Measurements from ENCODE around the gene KANSL2. TPM values are rescaled to one million over a fixed set of nuclear protein-coding genes. Genes with fewer than 3 reads are reported as not detected.
A peak's percentile ranks its signal among the peaks of the same experiment; 100 is the strongest.
"Not testable (repeated sequence)": the region's sequence is repeated elsewhere in the genome, so short reads cannot be mapped to it uniquely, and the experiment has no call there.

KANSL2 gene, protein sequence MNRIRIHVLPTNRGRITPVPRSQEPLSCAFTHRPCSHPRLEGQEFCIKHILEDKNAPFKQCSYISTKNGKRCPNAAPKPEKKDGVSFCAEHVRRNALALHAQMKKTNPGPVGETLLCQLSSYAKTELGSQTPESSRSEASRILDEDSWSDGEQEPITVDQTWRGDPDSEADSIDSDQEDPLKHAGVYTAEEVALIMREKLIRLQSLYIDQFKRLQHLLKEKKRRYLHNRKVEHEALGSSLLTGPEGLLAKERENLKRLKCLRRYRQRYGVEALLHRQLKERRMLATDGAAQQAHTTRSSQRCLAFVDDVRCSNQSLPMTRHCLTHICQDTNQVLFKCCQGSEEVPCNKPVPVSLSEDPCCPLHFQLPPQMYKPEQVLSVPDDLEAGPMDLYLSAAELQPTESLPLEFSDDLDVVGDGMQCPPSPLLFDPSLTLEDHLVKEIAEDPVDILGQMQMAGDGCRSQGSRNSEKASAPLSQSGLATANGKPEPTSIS
- 26.3 and 31.0 TPM in 2 replicates for total RNA-seq
- long read RNA-seq, partial matches to known transcripts = 10 of 270 reads
- long read RNA-seq, other reads (novel, unspliced or antisense) = 258 of 270 reads

DNA sequence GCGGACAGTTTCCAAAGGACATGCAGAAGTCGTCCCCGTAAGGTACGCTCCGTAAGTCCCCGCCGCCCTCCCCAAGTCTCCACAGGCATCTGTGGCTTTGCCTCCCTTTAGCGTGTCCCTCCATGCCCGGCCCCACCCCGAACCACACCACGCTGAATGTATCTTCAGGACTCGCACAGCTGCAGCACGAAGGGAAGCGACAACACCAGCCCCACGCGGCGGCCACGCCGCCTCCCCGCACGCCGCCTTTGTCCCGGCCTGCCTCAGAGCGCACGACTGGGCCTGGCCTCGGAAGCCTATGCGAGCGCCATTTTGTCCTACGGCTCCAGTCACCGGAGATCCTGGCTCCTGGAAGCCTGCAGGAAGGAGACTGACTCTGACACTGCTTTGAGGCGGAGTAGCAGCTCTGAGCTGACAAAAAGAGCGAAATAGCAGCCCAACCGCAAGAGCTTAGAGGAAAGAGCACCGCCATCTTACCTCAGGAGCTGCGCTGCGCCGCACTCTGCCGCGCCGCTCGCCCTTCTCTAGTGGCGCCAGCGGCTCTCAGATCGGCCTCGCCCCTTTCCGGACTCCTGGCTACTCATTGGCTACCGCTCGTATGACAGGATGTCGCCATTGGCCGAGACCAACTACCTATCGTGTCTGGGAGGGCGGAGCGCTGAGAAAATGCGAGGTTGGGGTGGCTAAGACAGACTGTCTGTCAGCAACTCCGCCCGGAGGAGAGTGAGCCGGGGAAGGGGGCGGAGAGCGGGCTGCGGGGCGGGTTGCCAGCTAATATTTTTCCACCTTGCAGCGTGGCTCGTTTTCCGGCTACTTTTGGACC is at the start of gene KANSL2:
Gene KANSL2, minus strand, starts transcription at position 529 of the 823 bp plus-strand sequence. CDS start 606 bp downstream, outside the sequence.
- Mint-ChIP-seq H3K4me1 (ENCODE audit: unreplicated experiment) (peaks cover 38% of the 10 kb centered on the region), H3K4me3 (ENCODE audit: unreplicated experiment) (peak within 1 kb of the TSS; percentile 91), H3K27me3 (ENCODE audit: unreplicated experiment) (no peaks in the 10 kb centered on the region), H3K9me3 (ENCODE audit: unreplicated experiment) (no peaks in the 10 kb centered on the region), H3K36me3 (ENCODE audit: unreplicated experiment) (peaks cover 22% of the 10 kb centered on the region), H3K27ac (ENCODE audit: unreplicated experiment) (peak within 1 kb of the TSS; percentile 97)
- TF ChIP-seq, protein P1, sequence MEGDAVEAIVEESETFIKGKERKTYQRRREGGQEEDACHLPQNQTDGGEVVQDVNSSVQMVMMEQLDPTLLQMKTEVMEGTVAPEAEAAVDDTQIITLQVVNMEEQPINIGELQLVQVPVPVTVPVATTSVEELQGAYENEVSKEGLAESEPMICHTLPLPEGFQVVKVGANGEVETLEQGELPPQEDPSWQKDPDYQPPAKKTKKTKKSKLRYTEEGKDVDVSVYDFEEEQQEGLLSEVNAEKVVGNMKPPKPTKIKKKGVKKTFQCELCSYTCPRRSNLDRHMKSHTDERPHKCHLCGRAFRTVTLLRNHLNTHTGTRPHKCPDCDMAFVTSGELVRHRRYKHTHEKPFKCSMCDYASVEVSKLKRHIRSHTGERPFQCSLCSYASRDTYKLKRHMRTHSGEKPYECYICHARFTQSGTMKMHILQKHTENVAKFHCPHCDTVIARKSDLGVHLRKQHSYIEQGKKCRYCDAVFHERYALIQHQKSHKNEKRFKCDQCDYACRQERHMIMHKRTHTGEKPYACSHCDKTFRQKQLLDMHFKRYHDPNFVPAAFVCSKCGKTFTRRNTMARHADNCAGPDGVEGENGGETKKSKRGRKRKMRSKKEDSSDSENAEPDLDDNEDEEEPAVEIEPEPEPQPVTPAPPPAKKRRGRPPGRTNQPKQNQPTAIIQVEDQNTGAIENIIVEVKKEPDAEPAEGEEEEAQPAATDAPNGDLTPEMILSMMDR (IDR thresholded peaks at IDR 0.05) = no peak
- peak; percentile 99 for DNase-seq (ENCODE audit: extremely low spot score, unreplicated experiment)

DNA sequence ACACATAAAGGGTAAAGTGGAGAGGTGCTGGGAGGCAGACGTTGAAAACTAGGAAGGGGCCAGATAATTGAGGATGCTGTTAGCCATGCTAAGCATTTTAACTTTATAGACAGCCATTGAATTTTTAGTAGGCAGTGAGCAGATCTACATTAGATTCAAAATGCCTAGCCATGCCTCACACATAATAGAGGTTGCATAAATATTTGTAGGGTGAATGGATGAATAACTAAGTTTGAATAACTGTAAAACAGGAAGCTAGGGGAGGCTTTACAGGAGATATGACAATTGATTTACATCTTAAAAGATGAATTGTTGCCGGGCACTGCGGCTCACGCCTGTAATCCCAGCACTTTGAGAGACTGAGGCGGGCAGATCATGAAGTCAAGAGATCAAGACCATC is 46.8 kb upstream of the KANSL2 start:
- Mint-ChIP-seq H3K4me3 (ENCODE audit: unreplicated experiment) (no peak overlapping the region), H3K4me1 (ENCODE audit: unreplicated experiment) (peaks cover 3% of the 10 kb centered on the region), H3K9me3 (ENCODE audit: unreplicated experiment) (no peaks in the 10 kb centered on the region), H3K27ac (ENCODE audit: unreplicated experiment) (no peak overlapping the region), H3K36me3 (ENCODE audit: unreplicated experiment) (no peaks in the 10 kb centered on the region), H3K27me3 (ENCODE audit: unreplicated experiment) (peaks cover 5% of the 10 kb centered on the region)
- DNase-seq (ENCODE audit: extremely low spot score, unreplicated experiment) = no peak
- TF ChIP-seq, protein P1 (IDR thresholded peaks at IDR 0.05) = no peak

DNA sequence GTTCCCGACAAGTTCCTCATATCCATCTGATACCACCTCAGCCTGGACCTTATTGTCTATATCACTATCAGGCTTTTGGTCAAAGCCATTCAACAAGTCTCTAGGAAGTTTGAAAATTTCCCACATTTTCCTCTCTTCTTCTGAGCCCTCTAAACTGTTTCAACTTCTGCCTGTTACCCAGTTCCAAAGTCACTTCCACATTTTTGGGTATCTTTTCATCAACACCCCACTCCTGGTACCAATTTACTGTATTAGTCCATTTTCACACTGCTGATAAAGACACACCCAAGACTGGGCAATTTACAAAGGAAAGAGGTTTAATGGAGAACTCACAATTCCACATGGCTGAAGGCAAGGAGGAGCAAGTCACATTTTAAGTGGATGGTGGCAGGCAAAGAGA is 38.7 kb upstream of the KANSL2 start:
- DNase-seq (ENCODE audit: extremely low spot score, unreplicated experiment); H3K9me3 Mint-ChIP-seq (ENCODE audit: unreplicated experiment); H3K36me3 Mint-ChIP-seq (ENCODE audit: unreplicated experiment); H3K27ac Mint-ChIP-seq (ENCODE audit: unreplicated experiment); H3K4me3 Mint-ChIP-seq (ENCODE audit: unreplicated experiment); H3K4me1 Mint-ChIP-seq (ENCODE audit: unreplicated experiment); H3K27me3 Mint-ChIP-seq (ENCODE audit: unreplicated experiment): not testable (repeated sequence)

DNA sequence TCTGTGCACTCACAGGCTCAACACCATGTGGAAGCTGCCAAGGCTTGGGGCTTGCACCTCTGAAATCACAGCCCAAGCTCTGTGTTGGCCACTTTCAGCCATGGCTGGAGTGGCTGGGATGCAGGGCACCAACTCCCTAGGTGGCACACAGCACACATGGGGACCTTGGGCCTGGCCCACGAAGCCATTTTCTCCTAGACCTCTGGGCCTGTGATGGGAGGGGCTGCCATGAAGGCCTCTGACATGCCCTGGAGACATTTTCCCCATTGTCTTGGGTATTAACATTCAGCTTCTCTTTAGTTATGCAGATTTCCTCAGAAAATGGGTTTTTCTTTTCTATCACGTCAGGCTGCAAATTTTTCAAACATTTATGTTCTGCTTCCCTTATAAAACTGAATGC is 38.1 kb upstream of the KANSL2 start:
- DNase-seq (ENCODE audit: extremely low spot score, unreplicated experiment) = peak; percentile 66
- peaks cover 15% of the 10 kb centered on the region for H3K4me1 Mint-ChIP-seq (ENCODE audit: unreplicated experiment)
- H3K27ac Mint-ChIP-seq (ENCODE audit: unreplicated experiment); H3K9me3 Mint-ChIP-seq (ENCODE audit: unreplicated experiment); H3K36me3 Mint-ChIP-seq (ENCODE audit: unreplicated experiment); H3K4me3 Mint-ChIP-seq (ENCODE audit: unreplicated experiment); H3K27me3 Mint-ChIP-seq (ENCODE audit: unreplicated experiment): not testable (repeated sequence)

DNA sequence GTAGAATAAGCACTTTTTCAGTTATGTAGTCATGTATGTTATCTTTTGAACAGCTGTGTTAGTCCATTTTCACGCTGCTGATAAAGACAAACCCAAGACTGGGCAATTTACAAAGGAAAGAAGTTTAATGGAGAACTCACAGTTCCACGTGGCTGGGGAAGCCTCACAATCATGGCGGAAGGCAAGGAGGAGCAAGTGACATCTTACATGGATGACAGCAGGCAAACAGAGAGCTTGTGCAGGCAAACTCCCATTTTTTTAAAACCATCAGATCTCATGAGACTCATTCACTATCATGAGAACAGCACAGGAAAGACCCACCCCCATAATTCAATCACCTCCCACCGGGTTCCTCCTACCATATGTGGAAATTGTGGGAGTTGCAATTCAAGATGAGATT is 37.0 kb upstream of the KANSL2 start:
- not testable (repeated sequence) for H3K9me3 Mint-ChIP-seq (ENCODE audit: unreplicated experiment); H3K27me3 Mint-ChIP-seq (ENCODE audit: unreplicated experiment); H3K27ac Mint-ChIP-seq (ENCODE audit: unreplicated experiment); H3K4me3 Mint-ChIP-seq (ENCODE audit: unreplicated experiment); H3K36me3 Mint-ChIP-seq (ENCODE audit: unreplicated experiment)
- peak; percentile 19 for DNase-seq (ENCODE audit: extremely low spot score, unreplicated experiment)
- H3K4me1 Mint-ChIP-seq (ENCODE audit: unreplicated experiment) = peaks cover 27% of the 10 kb centered on the region

DNA sequence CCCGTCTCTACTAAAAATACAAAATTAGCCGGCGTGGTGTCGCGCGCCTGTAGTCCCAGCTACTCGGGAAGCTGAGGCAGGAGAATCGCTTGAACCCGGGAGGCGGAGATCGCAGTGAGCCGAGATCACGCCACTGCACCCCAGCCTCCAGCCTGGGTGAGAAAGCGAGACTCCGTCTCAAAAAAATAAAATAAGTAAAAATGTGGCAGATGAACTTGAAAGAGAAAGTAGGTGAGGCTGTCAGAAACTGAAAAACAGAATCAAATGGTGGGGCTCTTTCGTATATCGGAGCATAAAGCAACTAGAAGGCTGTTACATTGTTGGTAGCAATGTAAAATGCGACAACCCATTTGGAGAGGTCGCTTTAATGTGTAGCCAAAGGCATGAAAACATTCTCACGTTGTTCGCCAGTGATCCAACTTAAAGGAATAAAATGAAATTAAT is 35.2 kb upstream of the KANSL2 start:
- Mint-ChIP-seq H3K27ac (ENCODE audit: unreplicated experiment) (peak overlapping the region; percentile 98), H3K36me3 (ENCODE audit: unreplicated experiment) (peaks cover 13% of the 10 kb centered on the region), H3K9me3 (ENCODE audit: unreplicated experiment) (peaks cover 8% of the 10 kb centered on the region), H3K27me3 (ENCODE audit: unreplicated experiment) (no peaks in the 10 kb centered on the region), H3K4me1 (ENCODE audit: unreplicated experiment) (peaks cover 37% of the 10 kb centered on the region), H3K4me3 (ENCODE audit: unreplicated experiment) (peak overlapping the region; percentile 97)
- TF ChIP-seq, protein P1 (IDR thresholded peaks at IDR 0.05) = no peak
- DNase-seq (ENCODE audit: extremely low spot score, unreplicated experiment) = no peak
